GM18502 (cell line): Measurements from ENCODE around the gene CCDC167.

ENCODE experiments used
- ATAC-seq: cut with Tn5 transposase; IDR thresholded peaks from one replicate; pipeline ENCODE4 v1.9.1; 2021; ENCODE audit warnings: mild to moderate bottlenecking; ENCODE audit not compliant: unreplicated experiment, poor library complexity

CCDC167 gene

DNA sequence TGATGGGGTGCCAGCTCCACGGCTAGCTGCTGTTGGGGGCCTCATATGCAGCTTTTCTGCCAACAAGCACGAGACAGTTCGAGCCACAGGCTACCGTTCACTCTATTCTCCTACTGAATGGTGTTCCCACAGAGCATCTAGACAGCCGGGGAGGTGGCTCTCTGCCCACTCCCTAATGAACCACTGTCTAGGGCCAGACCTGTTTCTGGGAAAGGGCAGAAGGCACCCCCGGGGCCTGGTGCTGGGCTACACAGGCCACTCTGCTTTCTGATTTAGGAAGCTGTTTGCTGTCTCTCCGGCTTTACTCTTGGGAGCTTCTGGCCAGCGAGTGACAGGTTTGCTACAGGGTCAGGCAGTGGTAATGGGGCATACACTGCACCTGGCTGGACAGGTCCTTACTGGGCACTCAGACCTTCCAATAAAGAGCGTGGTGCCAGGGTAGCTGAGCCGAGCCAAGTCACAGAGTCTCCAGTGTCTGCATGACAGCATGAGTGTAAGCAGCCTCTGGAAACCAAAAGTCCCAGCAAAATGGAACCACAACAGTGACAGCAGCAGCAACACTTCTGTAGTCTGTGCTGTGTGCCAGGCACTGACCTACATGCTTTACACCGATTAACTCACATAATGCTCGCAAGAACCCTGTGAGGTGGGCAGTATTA lies 8.4 kb downstream of the CCDC167 start:
- no peak for ATAC-seq

DNA sequence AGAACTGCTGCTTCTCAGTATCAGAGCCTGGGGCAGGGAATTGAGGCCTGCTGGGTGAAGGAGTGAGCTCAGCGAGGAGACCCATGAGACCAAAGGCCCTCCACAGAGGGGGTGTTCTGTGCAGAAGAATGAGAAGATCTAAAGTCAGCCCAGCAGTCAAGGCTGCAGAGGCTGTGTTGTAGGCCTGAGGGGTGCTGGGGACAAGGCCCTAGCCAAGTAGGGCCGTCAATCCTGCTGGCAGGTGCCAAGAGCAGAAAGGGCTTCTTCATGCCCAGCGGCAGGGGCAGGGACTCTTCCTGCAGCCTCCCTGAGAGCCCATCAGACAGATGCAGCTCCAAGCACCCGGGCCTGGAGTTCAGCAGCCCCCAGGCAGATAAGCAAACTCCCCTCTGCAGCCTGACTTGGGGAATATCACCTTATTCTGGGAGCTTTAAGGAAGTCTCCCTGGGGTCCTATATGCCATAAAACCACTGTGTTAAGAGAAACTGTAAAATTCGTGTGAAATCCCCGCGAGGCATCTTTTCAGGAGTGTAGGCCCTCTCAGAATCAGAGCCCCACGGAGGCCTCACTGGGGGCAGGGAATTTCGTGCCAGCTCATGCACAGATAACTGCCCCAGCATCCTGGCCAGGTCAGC lies 9.0 kb downstream of the CCDC167 start:
- no peak for ATAC-seq

GRCh38 chr6:37489697-37490336 lies 9.9 kb downstream of the CCDC167 start:
- ATAC-seq = no peak

GRCh38 chr6:37488476-37488875 lies 11.2 kb downstream of the CCDC167 start:
- ATAC-seq = no peak

- ATAC-seq = no peak
Observed at GRCh38 chr6:37487591-37488380, 11.9 kb downstream of the CCDC167 start.

DNA sequence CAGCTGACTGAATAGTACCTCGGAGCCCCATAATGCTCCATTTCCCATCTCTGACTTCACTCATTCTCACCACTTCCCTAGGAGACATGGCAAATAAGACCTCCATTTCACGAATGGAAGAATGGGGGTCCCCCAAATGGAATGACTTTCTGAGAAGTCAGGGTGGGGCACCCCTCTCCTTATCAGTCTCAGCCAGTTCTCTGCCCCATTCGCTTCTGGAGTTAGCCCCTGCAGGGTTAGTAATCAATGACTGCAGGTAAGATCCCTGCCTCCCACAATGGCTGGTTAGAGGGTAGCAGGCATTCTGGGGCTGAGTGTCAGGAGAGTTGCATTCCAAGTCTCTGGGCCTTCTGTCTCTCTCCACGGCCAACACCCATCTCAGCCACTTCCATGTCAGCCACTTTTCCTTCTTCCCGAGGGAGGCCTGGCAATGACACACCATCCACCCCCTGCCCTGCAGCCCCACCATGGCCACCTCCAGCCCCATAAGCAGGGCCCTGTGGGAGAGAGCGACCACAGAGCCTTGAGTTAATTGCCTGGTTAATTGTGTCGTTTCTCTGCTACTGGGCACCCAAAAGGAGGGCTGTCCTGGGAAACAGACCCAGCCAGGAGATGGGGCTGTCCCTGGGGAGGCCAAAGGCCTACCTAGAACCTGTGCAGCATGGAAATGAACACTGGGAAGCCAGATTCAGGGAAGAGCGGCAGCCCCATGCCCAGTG lies 13.4 kb downstream of the CCDC167 start:
- no peak for ATAC-seq

DNA sequence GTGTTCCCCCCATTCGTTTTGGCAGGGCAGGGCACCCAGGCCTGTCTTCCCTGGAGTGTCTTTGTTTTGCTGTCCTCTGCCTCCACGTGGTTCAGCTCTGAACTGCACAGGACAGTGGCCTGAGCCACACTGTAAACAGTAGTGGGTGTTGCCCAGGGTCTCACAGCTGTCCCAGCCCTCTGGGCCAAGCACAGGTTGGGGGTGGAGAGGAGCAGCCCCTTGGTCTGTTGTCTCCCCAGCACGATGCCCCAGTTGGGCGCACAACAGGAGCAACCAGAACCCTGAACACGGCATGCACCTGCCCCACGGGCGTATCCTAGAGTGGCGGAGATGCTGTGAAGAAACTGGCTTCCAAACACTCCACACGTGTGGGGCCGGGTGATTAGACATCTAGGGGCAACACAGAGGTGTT lies 14.4 kb downstream of the CCDC167 start:
- ATAC-seq = no peak

DNA sequence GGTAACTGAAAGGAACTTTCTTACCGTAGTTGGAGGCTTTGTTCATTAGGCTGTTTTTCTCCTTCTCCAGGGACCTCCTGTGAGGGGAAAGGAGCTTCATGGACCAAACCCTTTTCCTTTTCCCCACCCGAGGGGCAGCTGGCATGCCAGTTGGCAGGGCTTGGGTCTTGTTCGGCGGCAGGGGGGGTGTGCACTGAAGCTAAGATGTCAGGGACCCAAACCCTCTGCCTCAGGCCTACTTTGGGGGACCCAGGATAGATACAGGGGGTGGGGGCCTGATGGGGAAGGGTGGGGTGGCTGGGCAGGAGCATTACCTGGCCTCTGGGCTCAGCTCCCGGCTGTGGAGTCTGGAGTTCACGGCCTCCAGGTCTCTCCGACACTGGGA lies 14.9 kb downstream of the CCDC167 start:
- ATAC-seq = no peak

GRCh38 chr6:37483917-37484785 lies 15.5 kb downstream of the CCDC167 start:
- no peak for ATAC-seq

GRCh38 chr6:37483252-37483901 lies 16.3 kb downstream of the CCDC167 start:
- no peak for ATAC-seq

DNA sequence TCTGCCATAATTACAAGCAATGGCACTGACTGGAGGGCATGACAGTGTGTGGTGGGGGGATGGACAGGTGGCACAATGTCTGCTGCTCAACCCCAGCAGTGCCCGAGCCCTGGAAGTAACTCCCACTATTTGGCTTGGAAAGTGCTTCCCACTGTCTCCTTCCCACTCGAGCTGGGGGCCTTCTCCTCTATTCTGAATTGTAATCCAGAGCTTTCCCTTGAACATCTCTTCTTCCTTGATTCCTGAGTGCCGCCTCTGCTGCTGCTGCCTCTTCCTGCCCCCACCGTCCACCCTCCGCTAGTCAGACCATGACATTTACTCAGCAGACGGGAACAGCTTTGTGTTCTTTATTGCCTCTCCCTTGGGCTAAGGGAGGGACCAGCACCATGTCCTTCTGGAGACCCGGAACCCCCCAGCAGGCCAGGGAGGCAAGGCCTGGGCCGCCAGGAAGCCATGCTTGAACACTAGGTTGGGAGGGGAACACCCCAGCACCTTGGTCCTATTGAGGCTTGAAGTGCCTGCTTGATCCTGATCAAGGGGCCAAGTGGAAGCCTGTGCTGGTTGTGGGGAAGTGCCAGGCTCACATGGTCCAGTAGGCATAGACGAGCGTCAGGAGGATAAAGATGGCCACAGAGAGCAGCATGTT lies 17.0 kb downstream of the CCDC167 start:
- ATAC-seq = no peak

GRCh38 chr6:37481711-37482605 lies 17.7 kb downstream of the CCDC167 start:
- no peak for ATAC-seq

- no peak for ATAC-seq
Observed at GRCh38 chr6:37480951-37481534, 18.6 kb downstream of the CCDC167 start.

DNA sequence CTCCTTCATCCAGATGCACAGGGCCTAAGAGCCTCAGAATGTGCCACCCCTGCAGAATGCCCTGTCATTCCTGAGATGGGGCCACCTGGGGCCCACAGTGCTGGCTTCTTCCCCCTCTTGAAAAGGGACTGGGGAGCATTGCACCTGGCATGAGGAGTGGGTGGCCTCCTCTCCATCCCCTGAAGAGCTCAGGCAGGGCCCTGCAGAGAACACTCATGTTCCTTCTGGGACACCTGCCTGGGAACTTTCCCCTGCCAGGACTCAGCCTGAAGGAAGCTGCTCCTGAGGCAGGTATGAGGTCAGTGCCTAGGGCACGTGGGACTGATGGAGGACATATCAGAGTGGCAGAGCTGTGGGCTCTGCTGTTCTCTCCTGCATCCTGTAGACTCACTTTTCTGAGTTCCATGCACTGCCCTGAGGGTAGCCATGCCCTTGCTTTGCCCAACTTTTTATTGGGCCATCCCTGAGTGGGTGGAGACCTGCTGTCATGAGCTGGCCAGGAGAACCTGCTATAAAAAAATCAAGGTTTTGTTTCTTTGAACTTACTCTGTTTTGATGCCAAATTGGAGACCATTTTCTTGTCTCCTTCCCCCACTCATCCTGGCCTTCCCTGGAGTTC lies 19.5 kb downstream of the CCDC167 start:
- no peak for ATAC-seq

DNA sequence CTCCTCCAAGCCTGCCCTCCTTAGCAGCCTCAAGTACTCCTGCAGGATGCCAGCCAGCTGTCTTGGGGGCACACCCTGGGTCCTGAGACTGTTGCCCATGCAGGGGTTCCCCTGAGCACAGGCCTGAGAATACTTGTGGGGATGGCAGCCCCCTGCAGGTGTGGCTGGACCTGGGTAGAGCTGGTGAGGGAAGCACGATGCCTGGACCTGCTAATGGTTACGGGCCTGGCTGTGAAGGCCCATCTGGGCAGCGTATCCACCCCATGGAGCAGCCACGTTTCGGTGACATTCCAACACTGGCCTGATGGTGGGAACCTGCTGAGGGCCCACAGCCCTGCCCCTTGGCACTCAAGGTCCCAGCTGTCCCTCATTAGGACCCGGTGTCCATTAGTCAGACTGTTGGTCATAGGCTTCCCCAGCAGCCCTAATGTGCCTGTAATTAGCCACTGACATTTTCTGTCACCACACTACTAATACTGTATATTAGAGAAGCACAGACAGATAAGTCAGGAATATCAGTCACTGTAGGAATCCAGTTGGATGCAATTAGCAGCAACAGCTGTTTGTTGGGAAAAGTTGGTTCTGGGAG lies 20.3 kb downstream of the CCDC167 start:
- no peak for ATAC-seq

GRCh38 chr6:37478827-37479226 lies 20.9 kb downstream of the CCDC167 start:
- ATAC-seq = no peak
